ENCODE data around the gene PRODH.
"Not testable (repeated sequence)": the region's sequence is repeated elsewhere in the genome, so short reads cannot be mapped to it uniquely, and the experiment has no call there.

The PRODH gene

DNA sequence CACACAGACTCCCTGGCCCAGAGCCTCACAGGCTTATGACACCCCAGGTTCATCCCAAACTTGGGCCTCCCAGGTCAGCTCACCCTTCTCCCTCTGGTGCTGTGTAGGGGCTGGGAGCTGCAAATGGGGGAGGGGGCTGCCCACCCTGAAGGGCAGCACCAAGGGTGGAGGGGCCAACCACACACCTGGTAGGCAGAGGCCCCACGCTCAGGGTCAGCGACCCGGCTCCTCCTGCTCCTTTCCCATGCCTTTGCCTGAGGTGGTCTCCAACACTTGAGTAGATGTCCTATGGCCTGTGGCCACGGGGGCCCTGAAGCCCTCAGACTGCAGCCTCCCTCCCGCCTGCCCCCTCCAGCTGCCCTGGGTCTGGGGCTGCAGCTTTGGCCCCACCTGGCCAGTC is 26.5 kb downstream of the PRODH start:
- no peak for DNase-seq (ENCODE audit: low read depth in 1 of 2, low spot score in 1 of 2)

DNA sequence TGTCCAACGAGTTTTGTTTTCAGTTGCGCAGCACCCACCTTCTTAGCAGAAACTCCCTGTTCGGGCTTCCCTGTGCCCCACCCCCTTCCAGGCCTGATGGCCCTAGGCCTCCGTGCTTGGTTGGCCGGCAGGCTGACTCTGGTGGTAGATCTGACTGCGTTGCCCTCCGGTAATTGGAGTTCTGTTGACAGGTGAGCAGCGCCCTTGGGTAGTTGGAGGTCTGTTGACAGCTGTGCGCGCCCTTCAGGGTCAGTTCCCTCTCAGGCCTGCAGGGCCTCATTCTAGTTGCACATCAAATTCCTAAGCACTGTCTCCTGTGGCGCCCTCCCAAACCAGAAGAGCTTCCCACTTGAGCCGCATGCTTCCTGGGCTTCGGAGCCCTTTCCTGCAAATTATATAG is 29.2 kb downstream of the PRODH start:
- no peak for DNase-seq (ENCODE audit: low read depth in 1 of 2, low spot score in 1 of 2)

DNA sequence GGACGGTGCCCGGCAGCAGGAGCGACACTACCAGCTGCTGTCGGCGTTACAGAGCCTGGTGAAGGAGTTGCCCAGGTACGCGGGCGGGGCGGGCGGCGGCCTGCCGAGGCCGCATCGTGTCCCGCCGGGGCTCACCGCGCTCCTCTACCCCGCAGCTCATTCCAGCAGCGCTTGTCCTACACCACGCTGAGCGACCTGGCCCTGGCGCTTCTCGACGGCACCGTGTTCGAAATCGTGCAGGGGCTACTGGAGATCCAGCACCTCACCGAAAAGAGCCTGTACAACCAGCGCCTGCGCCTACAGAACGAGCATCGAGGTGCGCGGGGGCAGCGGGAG is 29.7 kb downstream of the PRODH start:
- not testable (repeated sequence) for DNase-seq (ENCODE audit: low read depth in 1 of 2, low spot score in 1 of 2)

DNA sequence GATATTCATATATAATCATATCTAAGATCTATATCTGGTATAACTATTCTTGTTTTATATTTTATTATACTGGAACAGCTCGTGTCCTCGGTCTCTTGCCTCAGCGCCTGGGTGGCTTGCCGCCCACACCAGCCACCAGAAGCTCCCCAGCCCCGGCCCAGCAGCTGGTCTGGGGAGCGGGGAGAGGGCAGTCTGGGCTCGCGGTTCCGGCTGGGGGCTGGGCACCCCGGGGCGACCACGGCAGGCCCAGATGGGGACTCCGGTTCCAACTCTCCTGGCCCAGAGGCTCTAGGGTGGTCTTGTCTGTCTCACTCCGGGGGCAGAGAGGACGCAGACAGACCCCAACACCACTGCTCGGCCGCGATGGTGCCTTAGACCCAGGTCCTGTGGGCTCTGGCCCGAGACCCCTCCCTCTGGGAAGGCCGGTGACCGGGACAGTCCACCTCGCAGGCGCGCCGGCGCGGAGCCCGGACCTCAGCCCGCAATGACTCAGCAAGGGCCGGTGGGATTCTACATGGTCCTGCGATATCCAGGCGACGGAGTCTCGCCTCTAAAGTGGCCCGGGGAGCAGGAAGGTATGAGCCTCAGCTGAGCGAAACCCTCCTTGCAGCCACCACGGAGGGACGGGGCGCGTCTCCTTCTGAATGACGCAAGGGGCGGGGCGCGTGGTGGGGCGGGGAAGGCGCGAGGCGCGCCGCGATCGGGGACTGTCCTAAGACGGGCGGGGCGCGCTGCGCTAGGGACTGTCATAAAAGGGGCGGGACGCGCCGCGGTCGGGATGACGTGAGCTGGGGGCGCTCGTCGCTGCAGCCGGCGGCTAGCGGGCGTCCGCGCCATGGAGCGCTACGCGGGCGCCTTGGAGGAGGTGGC is 30.3 kb downstream of the PRODH start, which contains the start of gene DGCR6:
Gene DGCR6, plus strand, starts transcription at position 781 of the 870 bp plus-strand sequence. Its CDS starts 55 bp downstream, at position 836.
- DNase-seq (ENCODE audit: low read depth in 1 of 2, low spot score in 1 of 2): no peak

DNA sequence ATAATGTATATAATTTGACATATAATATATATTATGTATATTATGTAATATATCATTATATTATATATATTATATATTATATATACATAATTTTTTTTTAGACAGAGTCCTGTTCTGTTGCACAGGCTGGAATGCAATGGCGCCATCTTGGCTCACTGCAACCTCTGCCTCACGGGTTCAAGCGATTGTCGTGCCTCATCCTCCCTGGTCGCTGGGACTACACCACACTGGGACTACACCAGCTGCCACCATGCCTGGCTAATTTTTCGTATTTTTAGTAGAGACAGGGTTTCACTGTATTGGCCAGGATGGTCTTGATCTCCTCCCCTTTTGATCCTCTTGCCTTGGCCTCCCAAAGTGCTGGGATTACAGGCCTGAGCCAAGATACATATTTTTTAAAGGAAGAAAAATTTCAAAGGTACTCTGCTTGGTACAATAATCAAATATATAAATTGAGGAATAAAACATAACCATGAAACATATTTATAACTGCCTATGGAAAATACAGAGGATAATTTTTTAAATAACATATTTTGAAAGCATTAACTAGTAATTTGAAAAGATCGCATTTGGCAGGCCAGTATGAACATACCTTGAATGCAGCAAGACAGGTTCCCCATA is 39.9 kb downstream of the PRODH start:
- DNase-seq (ENCODE audit: low read depth in 1 of 2, low spot score in 1 of 2): not testable (repeated sequence)

DNA sequence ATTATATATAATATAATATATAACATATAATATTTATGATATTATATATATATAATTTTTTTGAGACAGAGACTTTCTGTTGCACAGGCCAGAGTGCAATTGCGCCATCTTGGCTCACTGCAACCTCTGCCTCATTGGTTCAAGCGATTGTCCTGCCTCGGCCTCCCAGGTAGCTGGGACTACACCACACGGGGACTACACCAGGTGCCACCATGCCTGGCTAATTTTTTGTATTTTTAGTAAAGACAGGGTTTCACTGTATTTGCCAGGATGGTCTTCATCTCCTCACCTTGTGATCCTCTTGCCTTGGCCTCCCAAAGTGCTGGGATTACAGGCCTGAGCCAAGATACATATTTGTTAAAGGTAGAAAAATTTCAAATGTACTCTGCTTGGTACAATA is 42.3 kb downstream of the PRODH start:
- DNase-seq (ENCODE audit: low read depth in 1 of 2, low spot score in 1 of 2): not testable (repeated sequence)

DNA sequence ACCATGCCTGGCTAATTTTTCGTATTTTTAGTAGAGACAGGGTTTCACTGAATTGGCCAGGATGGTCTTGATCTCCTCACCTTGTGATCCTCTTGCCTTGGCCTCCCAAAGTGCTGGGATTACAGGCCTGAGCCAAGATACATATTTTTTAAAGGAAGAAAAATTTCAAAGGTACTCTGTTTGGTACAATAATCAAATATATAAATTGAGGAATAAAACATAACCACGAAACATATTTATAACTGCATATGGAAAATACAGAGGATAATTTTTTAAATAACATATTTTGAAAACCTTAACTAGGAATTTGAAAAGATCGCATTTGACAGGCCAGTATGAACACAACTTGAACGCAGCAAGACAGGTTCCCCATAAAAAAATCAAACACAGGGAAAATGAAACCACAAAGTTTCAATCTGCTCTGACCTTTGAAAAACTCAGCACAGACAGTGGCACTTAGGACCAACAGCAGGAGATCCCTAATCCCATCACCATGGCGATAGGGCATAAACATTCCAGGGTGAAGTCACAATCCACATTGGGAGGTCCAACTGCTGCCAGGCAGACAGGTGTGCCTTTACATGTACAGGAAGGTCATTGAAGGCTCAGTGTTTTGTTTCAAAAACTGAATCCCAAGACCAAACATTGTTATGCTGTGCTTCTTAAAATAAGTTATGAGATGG is 45.4 kb downstream of the PRODH start:
- not testable (repeated sequence) for DNase-seq (ENCODE audit: low read depth in 1 of 2, low spot score in 1 of 2)

DNA sequence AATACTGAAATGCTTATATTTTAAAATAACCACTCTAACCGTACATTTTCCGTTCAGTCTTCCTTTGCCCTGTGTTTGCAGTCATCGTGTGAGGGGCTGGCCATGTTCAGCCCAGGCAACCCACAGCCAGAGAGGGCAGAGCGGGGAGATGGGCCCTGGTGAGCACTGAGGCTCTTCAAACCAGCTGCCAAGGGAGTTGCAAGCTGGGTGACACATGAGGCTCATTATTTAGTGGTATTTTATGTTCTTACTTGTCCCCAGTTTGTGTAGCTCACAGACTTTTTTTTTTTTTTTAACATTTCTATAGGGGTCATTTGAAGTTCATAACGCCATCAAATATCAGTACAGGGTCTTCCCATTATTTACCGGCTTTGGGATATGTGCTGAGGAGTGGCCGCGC is 48.0 kb downstream of the PRODH start:
- DNase-seq (ENCODE audit: low read depth in 1 of 2, low spot score in 1 of 2): no peak

DNA sequence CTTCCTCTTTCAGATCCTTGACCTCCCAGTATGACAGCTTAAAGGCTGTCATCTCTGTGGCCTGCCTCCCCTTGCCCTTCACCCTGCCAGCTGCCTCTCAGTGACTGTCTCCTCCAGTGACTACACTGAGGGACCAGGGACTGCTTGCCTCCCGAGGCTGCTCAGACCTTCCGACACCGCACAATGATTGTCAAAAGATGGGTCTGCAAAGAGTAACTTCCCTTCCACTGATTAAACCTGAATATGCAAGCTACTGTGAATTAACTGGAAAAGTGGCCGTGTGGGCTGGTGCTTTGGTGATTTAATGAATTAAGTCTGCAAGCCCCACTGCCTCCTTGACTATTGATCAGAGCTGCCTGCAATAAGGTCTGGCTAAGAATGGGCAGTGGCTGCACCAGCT is 51.6 kb downstream of the PRODH start:
- DNase-seq (ENCODE audit: low read depth in 1 of 2, low spot score in 1 of 2): not testable (repeated sequence)

DNA sequence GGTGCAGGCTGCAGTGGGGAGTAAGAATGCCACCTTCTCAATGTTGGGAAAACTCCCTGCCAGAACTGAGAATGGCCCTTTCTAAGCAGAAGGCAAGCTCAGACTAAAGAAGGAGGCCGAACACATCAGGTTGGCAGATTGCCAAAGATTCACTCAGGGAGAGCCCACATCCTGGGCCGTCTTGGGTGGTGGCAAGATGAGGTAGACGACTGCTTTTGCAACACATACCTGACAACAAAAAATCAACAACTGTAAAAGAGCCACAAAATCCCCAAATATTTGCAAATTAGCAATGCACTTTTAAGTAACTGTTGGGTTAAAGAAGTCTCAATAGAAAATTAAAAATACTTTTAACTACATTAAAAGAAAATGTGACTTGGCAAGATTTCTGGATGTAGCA is 54.8 kb downstream of the PRODH start:
- DNase-seq (ENCODE audit: low read depth in 1 of 2, low spot score in 1 of 2): peak in 1 of 2 donors; percentile 21

Data from stimulated activated CD4-positive, alpha-beta T cell treated with anti-CD3 and anti-CD28 coated beads, Interleukin-15, amount 100 ng/mL, for 1 hour (primary cell).